ENCODE measurements around the gene MATN1. TPM values are rescaled to one million over a fixed set of nuclear protein-coding genes. Genes with fewer than 3 reads are reported as not detected.

Gene MATN1
- total and polyA plus RNA-seq, 2 of the 4 experiments (the other 2 are of a cell fraction) = 0.27 TPM; not detected in 1

- Histone ChIP-seq H2BK15ac (ENCODE audit: low read depth, low read length) (no peak overlapping the region), H3K4me3 (ENCODE audit: insufficient read depth, low read depth, low read length) (no peak overlapping the region), H2BK20ac (ENCODE audit: low read depth, low read length) (no peak overlapping the region), H3K27ac (ENCODE audit: insufficient read depth, low read length) (no peak overlapping the region), H4K20me1 (ENCODE audit: insufficient read depth, low read length) (no peaks in the 10 kb centered on the region; the same call in 1 of the 2 replicates), H2BK5ac (ENCODE audit: low read depth, low read length, poor library complexity, severe bottlenecking) (no peak overlapping the region), H3K23ac (ENCODE audit: low read depth, low read length) (no peak overlapping the region), H2AK9ac (replicated peaks; ENCODE audit: low read depth, low read length, poor library complexity) (no peak overlapping the region), H4K5ac (ENCODE audit: low read depth, low read length) (no peak overlapping the region), H3K9me3 (ENCODE audit: control insufficient read depth, insufficient read depth, low read length) (no peaks in the 10 kb centered on the region; the same call in 1 of the 2 replicates), H3K4me2 (ENCODE audit: low read depth, low read length) (no peak overlapping the region), H2BK120ac (ENCODE audit: low read depth, low read length) (no peak overlapping the region), H3K36me3 (ENCODE audit: control insufficient read depth, insufficient read depth, low read length) (no peaks in the 10 kb centered on the region), H2AFZ (replicated peaks; ENCODE audit: low read length, poor library complexity) (no peak overlapping the region), H3K4ac (ENCODE audit: low read depth, low read length) (no peak overlapping the region), H3K18ac (ENCODE audit: low read depth, low read length) (no peak overlapping the region), H3K79me1 (ENCODE audit: low read depth in 1 of 2, low read length in 2 of 2) (no peaks in the 10 kb centered on the region), H3K9ac (ENCODE audit: low read depth, low read length) (no peak overlapping the region), H4K91ac (ENCODE audit: insufficient read depth, low read depth, low read length) (no peak overlapping the region), H3K4me1 (ENCODE audit: control insufficient read depth, insufficient read depth, low read length) (peaks cover 14% of the 10 kb centered on the region), H4K8ac (ENCODE audit: low read depth in 2 of 2, low read length in 2 of 2) (no peak overlapping the region), H3K27me3 (ENCODE audit: control insufficient read depth, insufficient read depth, low read length) (peaks cover 3% of the 10 kb centered on the region; the same call in 1 of the 2 replicates), H3K14ac (replicated peaks; ENCODE audit: low read depth, low read length) (no peak overlapping the region), H2AK5ac (ENCODE audit: low read depth, low read length) (no peak overlapping the region), H3K9me1 (ENCODE audit: insufficient read depth, low read length) (peaks cover 7% of the 10 kb centered on the region; the same call in 1 of the 2 replicates), H3K56ac (ENCODE audit: extremely low read depth, insufficient read depth, low read length) (no peak overlapping the region)
- no TSS peak for BruUV-seq (replicated peaks)
- intact Hi-C loops (cut with micrococcal nuclease) (loop anchor here (1.0 kb wide), 1 partner anchor 7 kb away; no protein-coding TSS in a partner anchor), dilution Hi-C loops (cut with HindIII; ENCODE audit: low sequenced_read_pairs, unreplicated experiment) (no loop called here), in situ Hi-C loops (cut with MboI; ENCODE audit: low sequenced_read_pairs) (no loop called here)
- no peak for DNase-seq
- TF ChIP-seq POLR2A (IDR thresholded peaks at IDR 0.05; ENCODE audit: low read depth, low read length) = no peak
- TF ChIP-seq, protein P1, sequence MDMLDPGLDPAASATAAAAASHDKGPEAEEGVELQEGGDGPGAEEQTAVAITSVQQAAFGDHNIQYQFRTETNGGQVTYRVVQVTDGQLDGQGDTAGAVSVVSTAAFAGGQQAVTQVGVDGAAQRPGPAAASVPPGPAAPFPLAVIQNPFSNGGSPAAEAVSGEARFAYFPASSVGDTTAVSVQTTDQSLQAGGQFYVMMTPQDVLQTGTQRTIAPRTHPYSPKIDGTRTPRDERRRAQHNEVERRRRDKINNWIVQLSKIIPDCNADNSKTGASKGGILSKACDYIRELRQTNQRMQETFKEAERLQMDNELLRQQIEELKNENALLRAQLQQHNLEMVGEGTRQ (IDR thresholded peaks at IDR 0.05; ENCODE audit: low read depth, low read length) = no peak
- TF ChIP-seq, protein P2, sequence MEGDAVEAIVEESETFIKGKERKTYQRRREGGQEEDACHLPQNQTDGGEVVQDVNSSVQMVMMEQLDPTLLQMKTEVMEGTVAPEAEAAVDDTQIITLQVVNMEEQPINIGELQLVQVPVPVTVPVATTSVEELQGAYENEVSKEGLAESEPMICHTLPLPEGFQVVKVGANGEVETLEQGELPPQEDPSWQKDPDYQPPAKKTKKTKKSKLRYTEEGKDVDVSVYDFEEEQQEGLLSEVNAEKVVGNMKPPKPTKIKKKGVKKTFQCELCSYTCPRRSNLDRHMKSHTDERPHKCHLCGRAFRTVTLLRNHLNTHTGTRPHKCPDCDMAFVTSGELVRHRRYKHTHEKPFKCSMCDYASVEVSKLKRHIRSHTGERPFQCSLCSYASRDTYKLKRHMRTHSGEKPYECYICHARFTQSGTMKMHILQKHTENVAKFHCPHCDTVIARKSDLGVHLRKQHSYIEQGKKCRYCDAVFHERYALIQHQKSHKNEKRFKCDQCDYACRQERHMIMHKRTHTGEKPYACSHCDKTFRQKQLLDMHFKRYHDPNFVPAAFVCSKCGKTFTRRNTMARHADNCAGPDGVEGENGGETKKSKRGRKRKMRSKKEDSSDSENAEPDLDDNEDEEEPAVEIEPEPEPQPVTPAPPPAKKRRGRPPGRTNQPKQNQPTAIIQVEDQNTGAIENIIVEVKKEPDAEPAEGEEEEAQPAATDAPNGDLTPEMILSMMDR (conservative IDR thresholded peaks at IDR 0.05; ENCODE audit: low read depth, low read length) = no peak
- TF ChIP-seq RFX5 (IDR thresholded peaks at IDR 0.05; ENCODE audit: low read depth, low read length) = no peak
- TF ChIP-seq RAD21 (IDR thresholded peaks at IDR 0.05; ENCODE audit: low read length) = no peak
- no peak for TF ChIP-seq ELK1 (IDR thresholded peaks at IDR 0.05; ENCODE audit: borderline replicate concordance, low read depth, low read length)
- TF ChIP-seq BHLHE40 (IDR thresholded peaks at IDR 0.05; ENCODE audit: low read depth, low read length) = no peak
- TF ChIP-seq CEBPB (IDR thresholded peaks at IDR 0.05; ENCODE audit: low read depth, low read length) = no peak
- no peak for TF ChIP-seq FOS (IDR thresholded peaks at IDR 0.05; ENCODE audit: low read depth, low read length)
- no peak for TF ChIP-seq RCOR1 (IDR thresholded peaks at IDR 0.05; ENCODE audit: insufficient replicate concordance, low read length)
- ChIA-PET CTCF (interaction anchor here (0.7 to 0.8 kb wide), 2 partner anchors 10 to 31 kb away, joined by 3 to 4 read pairs; no protein-coding TSS in a partner anchor), POLR2A (ENCODE audit: unreplicated experiment) (no interaction called here)
- no peak for ATAC-seq (ENCODE audit: low read depth)
These were observed 35.5 kb upstream of the MATN1 start for GRCh38 chr1:30758785-30759380.

All from IMR-90 (cell line).